ENCODE results near the gene EEF1AKMT3.
A peak's percentile ranks its signal among the peaks of the same experiment; 100 is the strongest.

Gene EEF1AKMT3

GRCh38 chr12:57811028-57811755 lies 38.8 kb downstream of the EEF1AKMT3 start:
- Histone ChIP-seq H3K36me3 (replicated peaks) (peaks cover 4% of the 10 kb centered on the region), H3K27me3 (replicated peaks) (no peaks in the 10 kb centered on the region), H3K27ac (no peak overlapping the region), H3K4me3 (ENCODE audit: low read depth, low read length) (no peak overlapping the region)
- no peak for TF ChIP-seq CTCF (IDR thresholded peaks at IDR 0.05; ENCODE audit: low read depth, low read length, missing control alignments)
- in situ Hi-C loops (cut with HindIII; ENCODE audit: low pct_ligation_motif_present, low sequenced_read_pairs), result no loop called here
- no peak for DNase-seq

- H3K27me3 ChIP-seq (replicated peaks), result no peaks in the 10 kb centered on the region
- in situ Hi-C loops (cut with HindIII; ENCODE audit: low pct_ligation_motif_present, low sequenced_read_pairs), result no loop called here
- H3K36me3 ChIP-seq (replicated peaks), result no peaks in the 10 kb centered on the region
- no peak overlapping the region for H3K27ac ChIP-seq
- no peak overlapping the region for H3K4me3 ChIP-seq (ENCODE audit: low read depth, low read length)
- no peak for TF ChIP-seq CTCF (IDR thresholded peaks at IDR 0.05; ENCODE audit: low read depth, low read length, missing control alignments)
- no peak for DNase-seq
These were observed 40.9 kb downstream of the EEF1AKMT3 start for GRCh38 chr12:57813111-57813970.

GRCh38 chr12:57813971-57814772 lies 41.8 kb downstream of the EEF1AKMT3 start:
- in situ Hi-C loops (cut with HindIII; ENCODE audit: low pct_ligation_motif_present, low sequenced_read_pairs), result no loop called here
- TF ChIP-seq CTCF (IDR thresholded peaks at IDR 0.05; ENCODE audit: low read depth, low read length, missing control alignments), result peak; percentile 23
- H3K27me3 ChIP-seq (replicated peaks), result no peaks in the 10 kb centered on the region
- peaks cover 2% of the 10 kb centered on the region for H3K36me3 ChIP-seq (replicated peaks)
- H3K4me3 ChIP-seq (ENCODE audit: low read depth, low read length), result no peak overlapping the region
- no peak overlapping the region for H3K27ac ChIP-seq
- no peak for DNase-seq

GRCh38 chr12:57815177-57816000 lies 43.0 kb downstream of the EEF1AKMT3 start:
- no peak for DNase-seq
- TF ChIP-seq CTCF (IDR thresholded peaks at IDR 0.05; ENCODE audit: low read depth, low read length, missing control alignments), result peak; percentile 50
- Histone ChIP-seq H3K36me3 (replicated peaks) (peaks cover 10% of the 10 kb centered on the region), H3K4me3 (ENCODE audit: low read depth, low read length) (no peak overlapping the region), H3K27ac (no peak overlapping the region), H3K27me3 (replicated peaks) (no peaks in the 10 kb centered on the region)
- in situ Hi-C loops (cut with HindIII; ENCODE audit: low pct_ligation_motif_present, low sequenced_read_pairs), result no loop called here

All from brain microvascular endothelial cell (primary cell).